CD14-positive monocyte (primary cell): ENCODE measurements around the gene TAS2R3. TPM values are rescaled to one million over a fixed set of nuclear protein-coding genes. Genes with fewer than 3 reads are reported as not detected.

Source experiments
- DNase-seq, 3 donors: peaks; one replicate each; pipeline ENCODE4 v3.0.0-alpha.2; 2011 to 2022
- H2AFZ ChIP-seq: 2 replicates; pipeline ENCODE4 v1.6.0; 2012; ENCODE audit warnings: mild to moderate bottlenecking, low read depth, low read length, inconsistent platforms; ENCODE audit not compliant: insufficient read depth, poor library complexity, severe bottlenecking
- H3K27ac ChIP-seq, 2 donors: 1 replicate in 1 of 2; 2 replicates in 1 of 2; pipeline ENCODE4 v1.5.1; 2012 to 2013; ENCODE audit warnings: low read length in 2 of 2, control low read depth in 1 of 2, inconsistent platforms in 1 of 2, low read depth in 1 of 2, mild to moderate bottlenecking in 1 of 2
- H3K27me3 ChIP-seq, 2 donors: one replicate each; pipeline versions ENCODE4 v1.6.0 to v1.6.1; 2011 to 2013; ENCODE audit warnings: low read length in 2 of 2; ENCODE audit not compliant: control insufficient read depth in 2 of 2, insufficient read depth in 2 of 2
- H3K36me3 ChIP-seq, 2 donors: replicated peaks in 1 of 2; 1 replicate in 1 of 2; 2 replicates in 1 of 2; pipeline versions ENCODE4 v1.5.1 to v1.6.1; 2012 to 2013; ENCODE audit warnings: low read length in 2 of 2, control low read depth in 1 of 2, inconsistent platforms in 1 of 2, mild to moderate bottlenecking in 1 of 2; ENCODE audit not compliant: insufficient read depth in 2 of 2, control insufficient read depth in 1 of 2
- H3K4me1 ChIP-seq, 2 donors: 1 replicate in 1 of 2; 2 replicates in 1 of 2; pipeline versions ENCODE4 v1.5.1 to v1.6.1; 2012 to 2013; ENCODE audit warnings: low read length in 2 of 2, control low read depth in 1 of 2, inconsistent platforms in 1 of 2, mild to moderate bottlenecking in 1 of 2, moderate library complexity in 1 of 2; ENCODE audit not compliant: insufficient read depth in 2 of 2, control insufficient read depth in 1 of 2
- H3K4me2 ChIP-seq: replicated peaks from 2 replicates; pipeline ENCODE3; 2012; ENCODE audit warnings: low read length, moderate library complexity, mild to moderate bottlenecking; ENCODE audit not compliant: poor library complexity, severe bottlenecking; ENCODE audit errors: extremely low read depth
- H3K4me3 ChIP-seq, 3 experiments: fragments of 200-600 bp in 1 of 3; sonication (generic) in 1 of 3; replicated peaks in 1 of 3; 1 replicate in 2 of 3; 2 replicates in 1 of 3; pipeline ENCODE4 v1.5.1; 2011 to 2013; ENCODE audit warnings: low read length in 3 of 3, mild to moderate bottlenecking in 3 of 3, control low read depth in 2 of 3, low read depth in 2 of 3, inconsistent platforms in 1 of 3, moderate library complexity in 1 of 3
- H3K79me2 ChIP-seq: 2 replicates; pipeline ENCODE4 v1.6.0; 2012; ENCODE audit warnings: mild to moderate bottlenecking, control low read depth, inconsistent platforms, low read length, moderate library complexity; ENCODE audit not compliant: insufficient read depth
- H3K9ac ChIP-seq: 2 replicates; pipeline ENCODE4 v1.6.0; 2017; ENCODE audit warnings: low read length, mild to moderate bottlenecking; ENCODE audit not compliant: insufficient read depth, poor library complexity, severe bottlenecking
- H3K9me3 ChIP-seq, 2 donors: replicated peaks in 1 of 2; 1 replicate in 1 of 2; 2 replicates in 1 of 2; pipeline versions ENCODE4 v1.5.1 to v1.6.1; 2012 to 2013; ENCODE audit warnings: low read length in 2 of 2, control low read depth in 1 of 2; ENCODE audit not compliant: control insufficient read depth in 1 of 2, insufficient read depth in 1 of 2
- H4K20me1 ChIP-seq: 2 replicates; pipeline ENCODE4 v1.6.0; 2012; ENCODE audit warnings: mild to moderate bottlenecking, low read length, control low read depth, moderate library complexity; ENCODE audit not compliant: insufficient read depth
- H3K27ac Mint-ChIP-seq, 7 donors: one replicate each; pipeline ENCODE4 v1.8.0; 2020; ENCODE audit warnings: mild to moderate bottlenecking in 7 of 7, mixed read lengths in 7 of 7, moderate library complexity in 6 of 7, inconsistent platforms in 2 of 7
- H3K27me3 Mint-ChIP-seq, 3 donors: one replicate each; pipeline ENCODE4 v1.8.0; 2021 to 2022; ENCODE audit warnings: low read depth in 3 of 3, mild to moderate bottlenecking in 3 of 3, mixed read lengths in 3 of 3, moderate library complexity in 3 of 3, inconsistent platforms in 1 of 3
- H3K36me3 Mint-ChIP-seq, 2 donors: one replicate each; pipeline ENCODE4 v1.8.0; 2020; ENCODE audit warnings: mixed read lengths in 2 of 2, inconsistent platforms in 1 of 2, mild to moderate bottlenecking in 1 of 2
- H3K4me1 Mint-ChIP-seq: one replicate; pipeline ENCODE4 v1.8.0; 2020; ENCODE audit warnings: mild to moderate bottlenecking, mixed read lengths
- H3K4me3 Mint-ChIP-seq, 2 donors: one replicate each; pipeline ENCODE4 v1.8.0; 2020; ENCODE audit warnings: mild to moderate bottlenecking in 2 of 2, mixed read lengths in 2 of 2, moderate library complexity in 1 of 2
- H3K9me3 Mint-ChIP-seq, 7 donors: one replicate each; pipeline ENCODE4 v1.8.0; 2020 to 2022; ENCODE audit warnings: mixed read lengths in 7 of 7, mild to moderate bottlenecking in 6 of 7, moderate library complexity in 6 of 7, inconsistent platforms in 2 of 7
- CTCF ChIP-seq: fragments of 200-600 bp; IDR thresholded peaks from one replicate; pipeline ENCODE4 v1.8.0; 2022; ENCODE audit warnings: antibody characterized with exemption, mild to moderate bottlenecking
- WGBS: methylation state at CpG from one replicate; pipeline ENCODE4 v1.1.5; 2013; ENCODE audit warnings: missing lambda C conversion rate; ENCODE audit not compliant: insufficient coverage; 5-methylcytosine and 5-hydroxymethylcytosine counted together
- intact Hi-C, 2 donors: fragments of 100-400 bp; cut with micrococcal nuclease; formaldehyde crosslinking; loops; one replicate each; pipeline versions ENCODE4 v1.15.0 to v1.15.1; 2023
- polyA plus RNA-seq, 3 donors: library from polyadenylated mRNA; depleted of rRNA in 1 of 3; unstranded in 2 of 3; stranded (reverse) in 1 of 3; fragments of 300-500 nt in 2 of 3; fragments of >200 nt in 1 of 3; fragmentation: Illumina TruSeq in 2 of 3; gene quantifications; 1 replicate in 2 of 3; 2 replicates in 1 of 3; pipeline ENCODE4 v1.2.3, GENCODE V29; 2012 to 2021

Gene TAS2R3
- polyA plus RNA-seq, 3 donors, result not detected

- no peaks in the 10 kb centered on the region for H3K36me3 Mint-ChIP-seq
- peaks cover 0 to 2% (median 1%) of the 10 kb centered on the region in 3 donors for H3K27me3 Mint-ChIP-seq
- H3K4me3 Mint-ChIP-seq, result no peak overlapping the region
These were observed 48.9 kb upstream of the TAS2R3 start for GRCh38 chr7:141715018-141715417.

GRCh38 chr7:141715794-141716689 lies 47.9 kb upstream of the TAS2R3 start:
- no peak overlapping the region for H3K27ac ChIP-seq
- H4K20me1 ChIP-seq, result no peaks in the 10 kb centered on the region
- H3K4me2 ChIP-seq, result no peak overlapping the region
- H3K4me3 ChIP-seq, result no peak overlapping the region
- intact Hi-C loops, result no loop called here
- Mint-ChIP-seq H3K36me3 (no peaks in the 10 kb centered on the region), H3K27ac (no peak overlapping the region), H3K27me3 (peaks cover 0 to 2% (median 1%) of the 10 kb centered on the region in 3 donors), H3K4me3 (no peak overlapping the region), H3K4me1 (no peaks in the 10 kb centered on the region), H3K9me3 (no peaks in the 10 kb centered on the region)
- no peaks in the 10 kb centered on the region for H3K79me2 ChIP-seq
- H3K9me3 ChIP-seq, result no peaks in the 10 kb centered on the region
- no peak overlapping the region for H3K9ac ChIP-seq
- no peak overlapping the region for H2AFZ ChIP-seq
- no peaks in the 10 kb centered on the region for H3K36me3 ChIP-seq
- no peaks in the 10 kb centered on the region for H3K27me3 ChIP-seq
- H3K4me1 ChIP-seq, result no peaks in the 10 kb centered on the region
- TF ChIP-seq CTCF, result no peak
- no peak for DNase-seq
- 100% methylated on average over 2 of the region's 6 CpGs for WGBS

More at GRCh38 chr7:141715018-141715417, 48.9 kb upstream of the TAS2R3 start:
- no peaks in the 10 kb centered on the region for H3K4me1 Mint-ChIP-seq
- WGBS, result no CpG with 5 or more reads among the region's 4 CpGs
- DNase-seq, result no peak
- no peak overlapping the region for H3K27ac Mint-ChIP-seq
- no peaks in the 10 kb centered on the region for H3K79me2 ChIP-seq
- H3K36me3 ChIP-seq, result no peaks in the 10 kb centered on the region
- H2AFZ ChIP-seq, result no peak overlapping the region
- H3K27ac ChIP-seq, result no peak overlapping the region
- H3K9ac ChIP-seq, result no peak overlapping the region
- H3K9me3 ChIP-seq, result no peaks in the 10 kb centered on the region
- no peaks in the 10 kb centered on the region for H4K20me1 ChIP-seq
- no peaks in the 10 kb centered on the region for H3K4me1 ChIP-seq
- TF ChIP-seq CTCF, result no peak
- H3K4me2 ChIP-seq, result no peak overlapping the region
- intact Hi-C loops, result no loop called here
- H3K4me3 ChIP-seq, result no peak overlapping the region
- no peaks in the 10 kb centered on the region for H3K9me3 Mint-ChIP-seq
- H3K27me3 ChIP-seq, result no peaks in the 10 kb centered on the region
